Smooth muscle cell (in vitro differentiated cells): ENCODE data around the gene GPHN. TPM values are rescaled to one million over a fixed set of nuclear protein-coding genes. Genes with fewer than 3 reads are reported as not detected.

Source experiments
- DNase-seq: peaks from one replicate; lab custom pipeline; 2025; ENCODE audit not compliant: unreplicated experiment; lab: John Stamatoyannopoulos, UW
- H2AFZ ChIP-seq: fragments of 200-600 bp; sonication (generic); 2 replicates; pipeline ENCODE4 v1.6.0; 2016; ENCODE audit warnings: antibody characterized with exemption, low read depth, mild to moderate bottlenecking
- H3F3A ChIP-seq: fragments of 200-600 bp; sonication (generic); 2 replicates; pipeline ENCODE4 v1.6.0; 2017; ENCODE audit warnings: antibody characterized with exemption, low read depth
- H3K27ac ChIP-seq: fragments of 200-600 bp; sonication (generic); 2 replicates; pipeline ENCODE4 v1.5.1; 2016; ENCODE audit warnings: low read depth, mild to moderate bottlenecking
- H3K27me3 ChIP-seq: fragments of 200-600 bp; sonication (generic); 2 replicates; pipeline ENCODE4 v1.6.1; 2016; ENCODE audit warnings: low read depth, mild to moderate bottlenecking
- H3K36me3 ChIP-seq: fragments of 200-600 bp; sonication (generic); 2 replicates; pipeline ENCODE4 v1.5.1; 2016; ENCODE audit warnings: low read depth
- H3K4me1 ChIP-seq: fragments of 200-600 bp; sonication (generic); 2 replicates; pipeline ENCODE4 v1.5.1; 2016; ENCODE audit warnings: low read depth
- H3K4me2 ChIP-seq: fragments of 200-600 bp; sonication (generic); 2 replicates; pipeline ENCODE4 v1.6.0; 2016; ENCODE audit warnings: mild to moderate bottlenecking
- H3K4me3 ChIP-seq: fragments of 200-600 bp; sonication (generic); 2 replicates; pipeline ENCODE4 v1.5.1; 2016; ENCODE audit warnings: mild to moderate bottlenecking
- H3K79me2 ChIP-seq: fragments of 200-600 bp; sonication (generic); 2 replicates; pipeline ENCODE4 v1.6.0; 2016; ENCODE audit warnings: low read depth, mild to moderate bottlenecking
- H3K9ac ChIP-seq: fragments of 200-600 bp; sonication (generic); 2 replicates; pipeline ENCODE4 v1.6.0; 2016; ENCODE audit warnings: low read depth
- H3K9me3 ChIP-seq: fragments of 200-600 bp; sonication (generic); replicated peaks from 2 replicates; pipeline ENCODE4 v1.5.1; 2016; ENCODE audit warnings: low read depth
- H4K20me1 ChIP-seq: fragments of 200-600 bp; sonication (generic); 2 replicates; pipeline ENCODE4 v1.6.0; 2016; ENCODE audit warnings: low read depth
- WGBS: methylation state at CpG from one replicate; pipeline ENCODE4 v1.1.7; 2016; ENCODE audit warnings: low lambda C conversion rate; 5-methylcytosine and 5-hydroxymethylcytosine counted together
- polyA plus RNA-seq: library from polyadenylated mRNA; unstranded; fragments of >200 nt; fragmentation: Nextera tagmentation; extraction: Ambion mirVana; gene quantifications from 2 replicates; pipeline ENCODE4 v1.2.1, GENCODE V29; 2016
- total RNA-seq: library from RNA; depleted of rRNA; stranded (reverse); fragments of >200 nt; gene quantifications from 2 replicates; pipeline ENCODE4 v1.2.3, GENCODE V29; 2014
- TF ChIP-seq, protein P1 (sequence below): fragments of 200-600 bp; sonication (generic); IDR thresholded peaks from 2 replicates; pipeline ENCODE4 v1.5.1; 2017; ENCODE audit warnings: borderline replicate concordance, mild to moderate bottlenecking, antibody characterized with exemption; ENCODE audit not compliant: insufficient read depth, poor library complexity, severe bottlenecking

GPHN gene
- total and polyA plus RNA-seq, 2 experiments from 2014 or later: 8.6 to 18.9 TPM

DNA sequence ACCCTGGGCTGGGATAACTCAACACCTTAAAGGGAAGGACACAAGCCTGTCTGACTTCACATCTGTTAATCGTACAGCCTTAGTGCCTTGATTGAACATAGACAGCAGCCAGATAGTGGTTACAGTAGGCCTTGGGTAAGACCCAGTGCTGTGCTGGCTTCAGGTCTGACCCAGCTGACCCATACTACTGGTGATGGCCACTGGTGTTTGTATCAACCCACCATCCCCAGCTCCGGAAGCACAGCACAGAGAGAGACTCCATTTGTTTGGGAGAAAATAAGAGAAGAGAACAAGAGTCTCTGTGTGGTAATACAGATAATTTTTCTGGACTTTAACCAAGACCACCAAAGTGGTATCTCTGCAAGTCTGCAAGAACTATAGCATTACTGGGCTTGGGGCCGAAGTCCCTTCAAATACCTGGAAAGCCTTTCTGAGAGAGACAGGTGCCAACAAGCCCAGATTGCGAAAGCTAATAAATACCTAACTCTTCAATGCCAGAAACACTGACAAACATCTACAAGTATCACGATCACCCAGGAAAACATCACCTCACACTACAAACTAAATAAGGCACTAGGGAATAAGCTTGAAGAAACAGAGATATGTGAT is 351.2 kb downstream of the GPHN start:
- H3K36me3 ChIP-seq: no peaks in the 10 kb centered on the region
- H3K4me3 ChIP-seq: no peak overlapping the region
- no peaks in the 10 kb centered on the region for H3F3A ChIP-seq
- no peak overlapping the region for H3K4me2 ChIP-seq
- TF ChIP-seq, protein P1, sequence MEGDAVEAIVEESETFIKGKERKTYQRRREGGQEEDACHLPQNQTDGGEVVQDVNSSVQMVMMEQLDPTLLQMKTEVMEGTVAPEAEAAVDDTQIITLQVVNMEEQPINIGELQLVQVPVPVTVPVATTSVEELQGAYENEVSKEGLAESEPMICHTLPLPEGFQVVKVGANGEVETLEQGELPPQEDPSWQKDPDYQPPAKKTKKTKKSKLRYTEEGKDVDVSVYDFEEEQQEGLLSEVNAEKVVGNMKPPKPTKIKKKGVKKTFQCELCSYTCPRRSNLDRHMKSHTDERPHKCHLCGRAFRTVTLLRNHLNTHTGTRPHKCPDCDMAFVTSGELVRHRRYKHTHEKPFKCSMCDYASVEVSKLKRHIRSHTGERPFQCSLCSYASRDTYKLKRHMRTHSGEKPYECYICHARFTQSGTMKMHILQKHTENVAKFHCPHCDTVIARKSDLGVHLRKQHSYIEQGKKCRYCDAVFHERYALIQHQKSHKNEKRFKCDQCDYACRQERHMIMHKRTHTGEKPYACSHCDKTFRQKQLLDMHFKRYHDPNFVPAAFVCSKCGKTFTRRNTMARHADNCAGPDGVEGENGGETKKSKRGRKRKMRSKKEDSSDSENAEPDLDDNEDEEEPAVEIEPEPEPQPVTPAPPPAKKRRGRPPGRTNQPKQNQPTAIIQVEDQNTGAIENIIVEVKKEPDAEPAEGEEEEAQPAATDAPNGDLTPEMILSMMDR: no peak
- no peak overlapping the region for H3K27ac ChIP-seq
- no peaks in the 10 kb centered on the region for H3K27me3 ChIP-seq
- H3K79me2 ChIP-seq: no peaks in the 10 kb centered on the region
- no peaks in the 10 kb centered on the region for H3K9me3 ChIP-seq
- H3K4me1 ChIP-seq: no peaks in the 10 kb centered on the region
- DNase-seq: no peak
- no peak overlapping the region for H2AFZ ChIP-seq
- no peak overlapping the region for H3K9ac ChIP-seq
- no peaks in the 10 kb centered on the region for H4K20me1 ChIP-seq
- WGBS: 91% methylated on average over 5 of the region's 5 CpGs

DNA sequence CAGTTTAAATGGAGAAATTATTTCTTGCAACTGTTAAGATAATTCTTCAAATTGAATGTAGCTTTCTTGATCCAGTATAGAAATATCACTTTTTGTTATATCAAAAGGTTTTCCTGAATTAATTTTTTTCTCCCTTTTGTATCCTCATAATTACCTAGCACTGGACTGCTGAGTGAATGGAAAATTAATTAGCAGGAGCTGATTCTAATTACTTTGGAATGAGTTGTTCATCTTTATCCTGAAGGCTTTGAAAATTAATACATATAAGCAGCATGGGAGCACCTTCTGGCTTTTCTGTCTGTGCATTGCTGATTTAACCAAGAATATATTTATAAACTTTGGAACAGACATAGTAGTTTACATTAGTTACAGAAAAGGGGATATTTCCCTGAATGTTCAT is 373.6 kb downstream of the GPHN start:
- H3K27me3 ChIP-seq: no peaks in the 10 kb centered on the region
- no peaks in the 10 kb centered on the region for H3K4me1 ChIP-seq
- no peak overlapping the region for H2AFZ ChIP-seq
- no peak for DNase-seq
- no peak overlapping the region for H3K9ac ChIP-seq
- H3K79me2 ChIP-seq: no peaks in the 10 kb centered on the region
- no peaks in the 10 kb centered on the region for H3K9me3 ChIP-seq
- no peaks in the 10 kb centered on the region for H3F3A ChIP-seq
- H4K20me1 ChIP-seq: no peaks in the 10 kb centered on the region
- TF ChIP-seq, protein P1: no peak
- H3K4me2 ChIP-seq: no peak overlapping the region
- H3K4me3 ChIP-seq: no peak overlapping the region
- H3K27ac ChIP-seq: no peak overlapping the region
- H3K36me3 ChIP-seq: no peaks in the 10 kb centered on the region

DNA sequence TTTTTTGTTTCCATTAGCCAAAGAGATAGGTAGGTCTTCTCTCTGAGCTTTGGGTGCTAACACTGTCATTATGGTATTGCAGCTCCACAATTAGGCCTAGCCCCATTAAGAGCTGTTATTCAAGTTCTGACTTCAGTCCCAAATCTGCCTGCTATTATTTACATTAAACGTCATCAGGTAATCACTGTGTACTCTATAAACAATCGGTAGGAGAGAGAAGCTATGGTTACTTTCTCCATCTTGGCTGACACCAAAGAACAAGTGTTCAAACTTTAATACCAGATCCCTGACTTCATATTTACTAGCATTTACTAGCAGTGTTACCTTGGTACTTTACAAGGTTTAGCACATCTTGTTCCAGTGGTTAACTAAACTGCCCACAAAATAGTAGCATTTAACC is 376.2 kb downstream of the GPHN start:
- 90% methylated on average over 2 of the region's 2 CpGs for WGBS
- Histone ChIP-seq H3K79me2 (no peaks in the 10 kb centered on the region), H3F3A (no peaks in the 10 kb centered on the region), H3K9ac (no peak overlapping the region), H3K36me3 (no peaks in the 10 kb centered on the region), H3K4me3 (no peak overlapping the region), H3K9me3 (no peaks in the 10 kb centered on the region), H3K4me2 (no peak overlapping the region), H3K27ac (no peak overlapping the region), H3K4me1 (no peaks in the 10 kb centered on the region), H2AFZ (no peak overlapping the region), H4K20me1 (no peaks in the 10 kb centered on the region), H3K27me3 (no peaks in the 10 kb centered on the region)
- DNase-seq: no peak
- TF ChIP-seq, protein P1: no peak

DNA sequence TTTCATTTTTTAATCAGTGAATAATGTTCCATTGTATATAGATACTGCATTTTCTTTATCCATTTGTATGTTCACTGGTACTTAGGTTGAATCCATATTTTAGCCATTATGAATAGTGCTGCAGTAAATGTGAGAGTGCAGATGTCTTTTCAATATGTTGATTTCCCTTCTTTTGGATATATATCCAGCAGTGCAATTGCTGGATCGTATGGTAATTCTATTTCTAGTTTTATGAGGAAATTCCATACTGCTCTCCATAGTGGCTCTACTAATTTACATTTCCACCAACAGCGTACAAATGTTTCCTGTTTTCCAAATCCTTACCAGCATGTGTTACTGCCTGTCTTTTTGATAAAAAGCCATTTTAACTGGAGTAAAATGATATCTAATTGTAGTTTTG is 392.8 kb downstream of the GPHN start:
- H3F3A ChIP-seq: no peaks in the 10 kb centered on the region
- no peaks in the 10 kb centered on the region for H3K4me1 ChIP-seq
- H3K27ac ChIP-seq: no peak overlapping the region
- TF ChIP-seq, protein P1: no peak
- H3K9me3 ChIP-seq: no peaks in the 10 kb centered on the region
- H3K79me2 ChIP-seq: no peaks in the 10 kb centered on the region
- H3K36me3 ChIP-seq: no peaks in the 10 kb centered on the region
- H2AFZ ChIP-seq: no peak overlapping the region
- no peak overlapping the region for H3K4me3 ChIP-seq
- H4K20me1 ChIP-seq: no peaks in the 10 kb centered on the region
- H3K27me3 ChIP-seq: no peaks in the 10 kb centered on the region
- no peak for DNase-seq
- 83% methylated on average over 2 of the region's 2 CpGs for WGBS
- no peak overlapping the region for H3K4me2 ChIP-seq
- H3K9ac ChIP-seq: no peak overlapping the region
